SK-N-DZ (cell line): ENCODE measurements around the gene MDN1.
"Not testable (repeated sequence)": the region's sequence is repeated elsewhere in the genome, so short reads cannot be mapped to it uniquely, and the experiment has no call there.

Experiments used
- DNase-seq: peaks from one replicate; pipeline ENCODE4 v3.0.0-alpha.2; 2015; ENCODE audit warnings: low spot score

MDN1 gene

GRCh38 chr6:89813422-89813821, 6.2 kb downstream of the MDN1 start:
- DNase-seq: not testable (repeated sequence)

- DNase-seq: no peak
Observed at GRCh38 chr6:89807581-89807980, 12.0 kb downstream of the MDN1 start.

GRCh38 chr6:89805814-89806371, 13.7 kb downstream of the MDN1 start:
- DNase-seq: no peak

- no peak for DNase-seq
Observed at GRCh38 chr6:89803271-89803670, 16.3 kb downstream of the MDN1 start.

- no peak for DNase-seq
Observed at GRCh38 chr6:89799756-89800155, 19.8 kb downstream of the MDN1 start.

GRCh38 chr6:89799096-89799495, 20.5 kb downstream of the MDN1 start:
- DNase-seq: no peak

- DNase-seq: no peak
Observed at GRCh38 chr6:89797317-89797716, 22.3 kb downstream of the MDN1 start.

DNA sequence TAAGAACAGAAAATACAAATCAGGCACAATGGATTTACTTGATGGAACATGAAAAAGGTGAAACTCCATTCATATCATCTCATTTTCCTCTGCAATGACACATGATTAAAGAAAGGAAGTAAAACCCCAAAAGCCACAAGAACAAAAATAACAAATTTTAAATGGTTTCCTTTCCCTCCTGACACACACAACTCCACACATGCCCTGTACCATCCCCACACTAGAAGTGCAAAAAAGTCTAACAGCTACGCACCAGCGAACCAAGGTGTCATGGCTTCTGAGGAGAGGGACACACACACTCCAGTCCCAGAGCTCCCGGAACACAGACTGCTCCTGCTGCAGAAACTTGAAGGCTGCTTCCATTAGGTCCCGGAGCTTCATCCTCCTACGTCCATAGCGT, 25.3 kb downstream of the MDN1 start:
- DNase-seq: no peak

- no peak for DNase-seq
Observed at GRCh38 chr6:89793586-89793985, 26.0 kb downstream of the MDN1 start.

DNA sequence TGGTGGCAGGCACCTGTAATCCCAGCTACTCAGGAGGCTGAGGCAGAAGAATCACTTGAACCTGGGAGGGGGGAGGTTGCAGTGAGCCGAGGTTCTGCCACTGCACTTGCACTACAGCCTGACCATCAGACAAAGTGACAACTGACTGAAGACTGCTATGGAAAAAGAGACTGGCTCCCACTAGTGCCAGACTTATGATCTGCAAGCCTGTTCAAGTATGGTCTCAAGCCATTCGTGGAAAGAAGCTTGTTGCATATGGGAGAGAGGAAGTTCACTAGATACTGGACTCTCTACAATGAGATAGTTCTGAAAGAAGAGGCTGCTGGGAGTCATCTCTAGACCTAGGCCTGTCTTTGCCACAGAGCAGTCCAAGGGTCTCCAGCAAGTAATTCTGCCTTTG, 26.7 kb downstream of the MDN1 start:
- DNase-seq: no peak

DNA sequence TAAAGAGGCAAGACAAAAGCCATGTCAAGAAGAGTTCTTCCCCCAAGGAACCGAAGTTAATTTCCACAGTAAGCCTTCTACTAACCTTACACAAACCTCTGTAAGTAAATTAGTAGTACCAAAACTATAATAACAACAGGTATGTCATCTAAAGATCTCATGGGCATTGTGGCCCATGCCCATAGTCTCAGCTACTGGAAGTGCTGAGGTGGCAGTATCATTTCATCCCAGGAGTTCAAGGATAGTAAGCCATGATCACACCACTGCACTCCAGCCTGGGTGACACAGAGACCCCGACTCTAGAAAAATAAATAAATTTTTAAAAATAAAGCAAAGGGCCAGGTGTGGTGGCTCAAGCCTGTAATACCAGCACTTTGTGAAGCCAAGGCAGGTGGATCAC, 29.2 kb downstream of the MDN1 start:
- no peak for DNase-seq

- DNase-seq: no peak
Observed at GRCh38 chr6:89789980-89790379, 29.6 kb downstream of the MDN1 start.

DNA sequence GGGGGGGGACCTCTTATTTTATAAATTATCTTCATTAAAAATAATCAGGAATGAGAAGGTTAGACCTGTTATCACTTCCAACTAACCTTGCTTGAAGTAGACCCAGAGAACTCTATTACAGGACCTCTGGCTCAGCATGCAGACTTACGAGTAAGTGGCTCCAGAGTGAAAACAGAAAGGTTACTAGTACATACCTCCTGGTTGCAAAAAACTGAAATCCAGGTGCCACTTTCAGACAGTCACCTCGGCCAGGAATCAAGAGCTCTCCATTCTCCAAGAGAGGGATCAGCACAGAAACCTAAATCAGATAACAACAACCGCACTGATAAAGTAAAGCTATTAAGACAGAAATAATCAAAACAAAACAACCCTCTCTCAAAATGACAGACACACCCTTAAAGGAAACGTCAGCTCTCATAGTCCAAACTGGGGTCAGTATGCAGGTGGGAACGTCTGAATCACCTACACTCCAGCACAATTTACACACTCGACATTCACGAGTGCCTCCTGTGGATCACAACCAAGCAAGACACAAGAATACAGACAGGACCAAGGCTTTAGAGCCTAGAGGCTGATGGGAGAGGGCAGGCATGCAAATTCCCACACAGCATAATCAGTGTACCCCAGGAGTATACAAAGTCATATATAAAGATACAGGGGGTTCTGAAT, 31.8 kb downstream of the MDN1 start:
- no peak for DNase-seq

- no peak for DNase-seq
Observed at GRCh38 chr6:89786970-89787369, 32.6 kb downstream of the MDN1 start.

- DNase-seq: no peak
Observed at GRCh38 chr6:89784838-89785237, 34.8 kb downstream of the MDN1 start.

DNA sequence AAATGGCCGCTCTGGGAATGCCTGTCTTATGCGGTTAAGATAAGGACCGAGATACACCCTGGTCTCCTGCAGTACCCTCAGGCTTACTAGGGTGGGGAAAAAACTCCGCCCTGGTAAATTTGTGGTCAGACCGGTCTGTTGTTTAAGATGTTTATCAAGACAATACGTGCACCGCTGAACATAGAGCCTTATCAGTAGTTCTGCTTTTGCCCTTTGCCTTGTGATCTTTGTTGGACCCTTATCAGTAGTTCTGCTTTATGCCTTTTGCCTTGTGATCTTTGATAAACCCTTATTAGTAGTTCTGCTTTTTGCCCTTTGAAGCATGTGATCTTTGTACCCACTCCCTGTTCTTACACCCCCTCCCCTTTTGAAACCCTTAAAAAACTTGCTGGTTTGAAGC, 36.3 kb downstream of the MDN1 start:
- DNase-seq: not testable (repeated sequence)

- DNase-seq: no peak
Observed at GRCh38 chr6:89782222-89782621, 37.4 kb downstream of the MDN1 start.

DNA sequence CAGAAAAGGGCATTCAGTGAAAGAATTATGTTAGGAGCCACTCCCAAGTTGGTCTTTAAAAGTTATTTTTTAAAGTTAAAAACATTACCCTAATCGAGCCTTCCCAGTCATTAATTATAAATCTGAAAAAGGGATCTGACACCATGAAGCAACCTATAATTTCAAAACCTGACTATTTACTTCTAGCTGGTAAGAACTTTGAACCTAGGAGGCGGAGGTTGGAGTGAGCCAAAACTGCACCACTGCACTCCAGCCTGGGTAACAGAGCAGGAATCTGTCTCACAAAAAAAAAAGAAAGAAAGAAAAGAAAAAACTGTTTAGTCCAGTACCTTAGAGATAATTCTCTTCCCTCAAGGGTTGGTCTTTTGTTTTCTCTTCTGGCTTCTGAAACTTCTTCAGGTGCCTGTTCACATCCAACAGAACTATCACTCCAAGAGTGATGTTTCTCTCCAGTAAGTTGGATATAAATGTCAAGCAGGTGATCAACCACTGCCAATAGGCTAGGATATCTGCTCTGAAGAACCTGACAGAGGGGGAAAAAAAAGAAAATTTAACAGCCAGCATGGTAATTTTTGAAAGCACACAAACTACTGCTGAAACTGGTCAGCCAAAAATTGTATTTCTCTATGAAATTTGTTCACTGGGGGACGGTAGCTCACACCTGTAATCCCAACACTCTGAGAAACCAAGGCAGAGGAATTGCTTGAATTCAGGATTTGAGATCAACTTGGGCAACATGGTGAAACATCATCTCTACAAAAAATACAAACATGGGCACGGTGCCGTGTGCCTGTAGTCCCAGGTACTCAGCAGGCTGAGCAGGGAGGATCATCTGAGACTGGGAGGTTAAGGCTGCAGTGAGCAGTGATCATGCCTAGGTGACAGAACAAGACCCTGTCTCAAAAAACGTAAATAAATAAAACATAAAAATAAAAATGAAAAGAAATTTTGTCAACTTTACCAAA, 38.2 kb downstream of the MDN1 start:
- no peak for DNase-seq

GRCh38 chr6:89777455-89777854, 42.1 kb downstream of the MDN1 start:
- no peak for DNase-seq

DNA sequence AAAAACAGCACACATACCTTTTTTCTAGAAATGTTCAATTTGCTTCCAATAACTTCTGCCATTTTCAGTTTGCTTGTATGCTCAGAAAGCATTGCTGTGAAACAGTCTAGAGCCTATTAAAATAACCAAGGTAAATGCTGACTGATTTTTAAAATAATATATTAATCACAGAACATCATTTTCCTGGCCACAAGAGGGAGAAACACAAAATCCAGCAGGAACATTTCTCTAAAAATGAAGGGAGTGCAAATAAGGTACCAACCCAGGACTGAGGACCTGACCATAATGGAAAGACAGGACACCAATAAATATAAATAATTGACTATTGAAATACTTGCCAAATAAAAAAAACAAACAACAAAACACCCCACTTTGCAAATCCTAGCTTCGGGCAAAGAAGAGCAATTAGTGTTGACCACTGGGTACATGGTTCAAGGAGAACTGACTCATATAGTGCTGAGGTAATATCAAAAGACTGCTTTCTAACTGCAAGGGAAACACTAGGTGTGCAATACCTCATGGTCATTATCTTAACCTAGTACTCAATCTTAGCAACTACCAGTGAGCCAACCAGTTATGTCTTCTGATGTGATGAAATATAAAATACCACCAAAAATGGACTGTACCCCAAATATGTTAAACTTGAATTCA, 42.9 kb downstream of the MDN1 start:
- no peak for DNase-seq

DNA sequence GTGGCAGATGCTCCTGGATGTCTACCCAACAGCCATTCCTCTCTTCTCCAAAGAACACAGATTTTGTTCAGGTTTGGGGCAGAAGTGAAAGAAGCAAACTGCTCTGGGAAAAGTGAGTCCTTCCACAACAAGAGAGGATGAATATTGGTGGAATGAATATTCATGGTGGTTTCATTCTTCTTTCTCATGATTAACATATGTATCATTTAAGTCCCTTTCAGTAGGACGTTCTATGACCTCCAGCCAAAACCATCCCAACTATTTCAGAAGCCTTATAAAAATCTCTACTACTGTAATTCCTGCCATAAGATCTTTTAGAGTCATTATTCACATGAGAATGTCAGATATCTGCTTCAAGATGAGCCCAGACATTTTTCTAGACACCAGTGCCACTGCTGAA, 44.4 kb downstream of the MDN1 start:
- no peak for DNase-seq

- DNase-seq: no peak
Observed at GRCh38 chr6:89769572-89769971, 50.0 kb downstream of the MDN1 start.
